ENCODE data around the gene EIF2AK2.

The EIF2AK2 gene

DNA sequence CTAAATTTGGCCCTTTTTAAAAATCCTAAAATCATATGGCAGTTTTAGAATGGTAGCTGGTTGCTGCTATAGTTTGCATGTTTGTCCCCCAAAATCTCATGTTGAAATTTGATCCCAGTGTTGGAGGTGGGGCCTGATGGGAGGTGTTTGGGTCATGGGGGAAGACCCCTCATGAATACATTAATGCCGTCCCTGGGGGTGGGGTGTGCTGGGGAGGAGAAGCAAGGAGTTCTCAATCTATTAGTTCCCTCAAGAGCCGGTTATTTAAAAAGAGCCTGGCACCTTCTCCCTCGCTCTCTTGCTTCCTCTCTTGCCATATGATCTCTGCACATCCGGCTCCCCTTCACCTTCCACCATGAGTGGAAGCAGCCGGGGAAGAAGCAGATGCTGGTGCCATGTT is 51.6 kb downstream of the EIF2AK2 start:
- H3K36me3 ChIP-seq (ENCODE audit: control insufficient read depth in 2 of 2, insufficient read depth in 2 of 2, low read length in 2 of 2), result peaks cover 50 to 53% of the 10 kb centered on the region in 2 donors
- no peaks in the 10 kb centered on the region for H3K4me1 ChIP-seq (ENCODE audit: control insufficient read depth in 2 of 2, insufficient read depth in 2 of 2, low read length in 2 of 2)
- no peak overlapping the region for H3K4me3 ChIP-seq (ENCODE audit: low read length in 2 of 2)
- no peaks in the 10 kb centered on the region for H3K9me3 ChIP-seq (ENCODE audit: control insufficient read depth in 2 of 2, low read length in 2 of 2)
- H3K27me3 ChIP-seq (ENCODE audit: control insufficient read depth in 2 of 2, insufficient read depth in 2 of 2, low read length in 2 of 2), result no peaks in the 10 kb centered on the region
- H3K9ac ChIP-seq (ENCODE audit: low read depth in 1 of 2, low read length in 2 of 2), result no peak overlapping the region
- H3K27ac ChIP-seq (ENCODE audit: low read depth in 2 of 2, low read length in 2 of 2), result no peak overlapping the region

DNA sequence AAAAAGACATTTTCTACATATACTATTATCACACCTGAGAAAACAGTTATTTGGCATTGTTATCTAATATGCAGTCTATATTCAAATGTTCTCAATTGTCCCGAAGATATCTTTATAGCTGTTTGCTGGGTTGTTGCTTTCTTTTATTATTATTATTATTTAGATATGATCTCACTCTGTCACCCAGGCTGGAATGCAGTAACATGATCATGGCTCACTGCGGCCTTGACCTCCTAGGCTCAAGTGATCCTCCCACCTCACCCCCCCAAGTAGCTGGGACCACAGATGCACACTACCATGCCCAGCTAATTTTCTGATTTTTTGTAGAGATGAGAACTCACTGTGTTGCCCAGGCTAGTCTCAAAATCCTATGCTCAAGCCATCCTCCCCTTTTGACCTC is 52.6 kb downstream of the EIF2AK2 start:
- Histone ChIP-seq H3K9me3 (ENCODE audit: control insufficient read depth in 2 of 2, low read length in 2 of 2) (no peaks in the 10 kb centered on the region), H3K4me3 (ENCODE audit: low read length in 2 of 2) (no peak overlapping the region), H3K4me1 (ENCODE audit: control insufficient read depth in 2 of 2, insufficient read depth in 2 of 2, low read length in 2 of 2) (no peaks in the 10 kb centered on the region), H3K27ac (ENCODE audit: low read depth in 2 of 2, low read length in 2 of 2) (no peak overlapping the region), H3K27me3 (ENCODE audit: control insufficient read depth in 2 of 2, insufficient read depth in 2 of 2, low read length in 2 of 2) (no peaks in the 10 kb centered on the region), H3K36me3 (ENCODE audit: control insufficient read depth in 2 of 2, insufficient read depth in 2 of 2, low read length in 2 of 2) (peaks cover 49 to 51% of the 10 kb centered on the region in 2 donors), H3K9ac (ENCODE audit: low read depth in 1 of 2, low read length in 2 of 2) (no peak overlapping the region)

DNA sequence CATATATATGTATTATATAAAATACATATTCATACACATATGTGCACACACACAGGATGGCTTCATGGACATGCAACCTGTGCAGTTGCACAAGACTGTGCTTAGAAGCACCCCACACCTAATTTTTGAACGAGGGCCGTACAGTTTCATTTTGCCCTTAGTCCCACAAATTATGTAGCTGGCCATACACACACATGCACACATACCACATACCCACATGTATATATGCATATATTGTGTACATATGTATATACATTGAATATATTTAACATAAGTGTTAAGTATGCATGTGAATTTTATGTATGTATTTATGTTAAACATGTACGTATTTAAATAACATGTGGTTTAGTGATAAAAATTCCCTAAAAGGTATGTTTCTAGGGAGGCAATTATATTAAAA is 54.2 kb downstream of the EIF2AK2 start:
- Histone ChIP-seq H3K4me1 (ENCODE audit: control insufficient read depth in 2 of 2, insufficient read depth in 2 of 2, low read length in 2 of 2) (no peaks in the 10 kb centered on the region), H3K27ac (ENCODE audit: low read depth in 2 of 2, low read length in 2 of 2) (no peak overlapping the region), H3K27me3 (ENCODE audit: control insufficient read depth in 2 of 2, insufficient read depth in 2 of 2, low read length in 2 of 2) (no peaks in the 10 kb centered on the region), H3K4me3 (ENCODE audit: low read length in 2 of 2) (no peak overlapping the region), H3K36me3 (ENCODE audit: control insufficient read depth in 2 of 2, insufficient read depth in 2 of 2, low read length in 2 of 2) (peaks cover 45 to 46% of the 10 kb centered on the region in 2 donors), H3K9ac (ENCODE audit: low read depth in 1 of 2, low read length in 2 of 2) (no peak overlapping the region), H3K9me3 (ENCODE audit: control insufficient read depth in 2 of 2, low read length in 2 of 2) (no peaks in the 10 kb centered on the region)

DNA sequence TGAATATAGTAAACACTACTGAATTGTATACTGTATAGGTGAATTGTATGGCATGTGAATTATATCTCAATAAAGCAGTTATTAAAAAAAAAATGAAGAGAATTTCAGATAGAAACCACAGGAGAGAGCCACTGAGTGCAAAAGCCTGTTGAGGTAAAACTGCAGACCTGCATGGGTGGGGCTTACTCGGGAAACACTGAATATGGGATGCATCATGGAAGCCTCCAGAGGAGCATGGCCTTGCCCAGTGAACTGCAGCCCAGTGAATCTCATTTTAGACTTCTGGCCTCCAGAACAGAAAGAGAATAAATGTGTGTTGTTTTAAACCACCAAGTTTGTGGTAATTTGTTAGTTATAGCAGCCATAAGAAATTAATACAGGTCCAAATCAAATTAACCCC is 56.7 kb downstream of the EIF2AK2 start:
- H3K9me3 ChIP-seq (ENCODE audit: control insufficient read depth in 2 of 2, low read length in 2 of 2), result no peaks in the 10 kb centered on the region
- no peak overlapping the region for H3K4me3 ChIP-seq (ENCODE audit: low read length in 2 of 2)
- no peaks in the 10 kb centered on the region for H3K4me1 ChIP-seq (ENCODE audit: control insufficient read depth in 2 of 2, insufficient read depth in 2 of 2, low read length in 2 of 2)
- peaks cover 35 to 41% of the 10 kb centered on the region in 2 donors for H3K36me3 ChIP-seq (ENCODE audit: control insufficient read depth in 2 of 2, insufficient read depth in 2 of 2, low read length in 2 of 2)
- H3K27ac ChIP-seq (ENCODE audit: low read depth in 2 of 2, low read length in 2 of 2), result no peak overlapping the region
- no peak overlapping the region for H3K9ac ChIP-seq (ENCODE audit: low read depth in 1 of 2, low read length in 2 of 2)
- H3K27me3 ChIP-seq (ENCODE audit: control insufficient read depth in 2 of 2, insufficient read depth in 2 of 2, low read length in 2 of 2), result no peaks in the 10 kb centered on the region

DNA sequence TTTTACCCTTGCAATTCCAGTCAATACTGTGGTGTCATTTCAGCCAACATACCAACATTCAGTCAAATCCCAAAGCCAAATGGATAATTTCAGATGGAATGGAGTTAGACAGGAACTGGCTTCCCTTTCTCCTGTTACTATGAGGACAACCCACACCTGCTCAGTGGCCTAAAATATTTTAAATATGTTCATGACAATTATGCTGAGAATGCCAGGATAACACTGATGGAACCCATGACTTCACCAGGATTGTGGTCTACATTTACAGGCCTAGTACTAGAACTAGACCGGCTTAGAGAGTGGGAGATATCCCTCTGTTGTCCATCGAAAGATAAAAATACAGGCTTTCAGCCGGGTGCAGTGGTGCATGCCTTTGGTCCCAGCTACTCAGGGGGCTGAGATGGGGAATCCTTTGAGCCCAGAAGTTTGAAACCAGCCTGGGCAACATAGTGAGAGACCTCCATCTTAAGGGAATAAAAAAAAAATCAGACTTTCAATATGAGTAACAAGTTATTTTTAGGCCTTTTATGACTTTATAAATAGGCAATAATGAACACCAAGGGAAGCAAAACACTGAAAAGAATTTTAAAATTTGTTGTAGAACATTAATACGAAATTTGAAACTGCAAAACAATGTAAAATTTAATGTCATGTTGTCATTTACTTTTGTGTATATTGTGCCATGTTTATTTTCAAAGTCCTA is 58.2 kb downstream of the EIF2AK2 start:
- H3K36me3 ChIP-seq (ENCODE audit: control insufficient read depth in 2 of 2, insufficient read depth in 2 of 2, low read length in 2 of 2), result peaks cover 41 to 52% of the 10 kb centered on the region in 2 donors
- H3K27me3 ChIP-seq (ENCODE audit: control insufficient read depth in 2 of 2, insufficient read depth in 2 of 2, low read length in 2 of 2), result no peaks in the 10 kb centered on the region
- no peak overlapping the region for H3K4me3 ChIP-seq (ENCODE audit: low read length in 2 of 2)
- no peak overlapping the region for H3K9ac ChIP-seq (ENCODE audit: low read depth in 1 of 2, low read length in 2 of 2)
- H3K27ac ChIP-seq (ENCODE audit: low read depth in 2 of 2, low read length in 2 of 2), result no peak overlapping the region
- no peaks in the 10 kb centered on the region for H3K9me3 ChIP-seq (ENCODE audit: control insufficient read depth in 2 of 2, low read length in 2 of 2)
- no peaks in the 10 kb centered on the region for H3K4me1 ChIP-seq (ENCODE audit: control insufficient read depth in 2 of 2, insufficient read depth in 2 of 2, low read length in 2 of 2)

DNA sequence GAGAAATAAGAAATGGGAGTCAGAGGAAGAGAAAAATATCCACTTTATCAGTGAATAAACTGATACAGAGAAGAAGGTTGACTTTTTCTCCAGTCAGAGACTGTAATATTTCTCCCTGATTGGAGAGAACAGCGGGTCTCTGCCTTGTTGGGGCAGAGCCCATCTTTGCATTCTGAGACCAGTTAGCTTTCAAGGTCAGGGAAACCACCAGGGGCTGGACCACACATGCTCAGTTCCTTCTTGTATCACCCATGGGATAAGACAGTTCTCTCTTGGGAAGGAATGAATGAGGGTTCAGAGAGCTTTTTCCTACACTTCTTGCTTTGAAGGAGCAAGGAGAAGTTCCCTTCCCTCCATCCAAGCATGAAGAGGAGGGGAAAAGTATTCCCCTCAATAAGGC is 60.2 kb downstream of the EIF2AK2 start:
- H3K4me1 ChIP-seq (ENCODE audit: control insufficient read depth in 2 of 2, insufficient read depth in 2 of 2, low read length in 2 of 2), result no peaks in the 10 kb centered on the region
- H3K27me3 ChIP-seq (ENCODE audit: control insufficient read depth in 2 of 2, insufficient read depth in 2 of 2, low read length in 2 of 2), result no peaks in the 10 kb centered on the region
- H3K36me3 ChIP-seq (ENCODE audit: control insufficient read depth in 2 of 2, insufficient read depth in 2 of 2, low read length in 2 of 2), result peaks cover 40 to 41% of the 10 kb centered on the region in 2 donors
- H3K9ac ChIP-seq (ENCODE audit: low read depth in 1 of 2, low read length in 2 of 2), result no peak overlapping the region
- no peaks in the 10 kb centered on the region for H3K9me3 ChIP-seq (ENCODE audit: control insufficient read depth in 2 of 2, low read length in 2 of 2)
- no peak overlapping the region for H3K27ac ChIP-seq (ENCODE audit: low read depth in 2 of 2, low read length in 2 of 2)
- H3K4me3 ChIP-seq (ENCODE audit: low read length in 2 of 2), result no peak overlapping the region

DNA sequence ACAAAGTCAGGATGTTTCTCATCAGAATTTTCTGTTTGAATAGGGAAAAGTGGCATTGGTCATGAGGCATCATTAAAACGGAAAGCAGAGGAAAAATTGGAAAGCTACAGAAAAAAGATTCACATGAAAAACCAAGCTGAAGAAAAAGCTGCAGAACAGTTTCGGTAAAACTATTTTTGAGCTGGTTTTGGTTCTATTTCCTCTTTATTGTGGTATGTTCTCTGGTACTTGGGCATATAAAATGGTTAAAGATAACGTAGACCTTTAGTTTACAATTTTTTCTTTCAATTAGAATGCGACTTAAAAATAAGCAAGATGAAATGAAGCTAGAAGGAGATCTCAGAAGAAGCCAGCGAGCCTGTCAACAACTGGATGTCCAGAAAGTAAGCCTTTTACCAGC is 64.9 kb downstream of the EIF2AK2 start:
- H3K9me3 ChIP-seq (ENCODE audit: control insufficient read depth in 2 of 2, low read length in 2 of 2), result no peaks in the 10 kb centered on the region
- H3K36me3 ChIP-seq (ENCODE audit: control insufficient read depth in 2 of 2, insufficient read depth in 2 of 2, low read length in 2 of 2), result peaks cover 27 to 40% of the 10 kb centered on the region in 2 donors
- no peak overlapping the region for H3K27ac ChIP-seq (ENCODE audit: low read depth in 2 of 2, low read length in 2 of 2)
- no peak overlapping the region for H3K9ac ChIP-seq (ENCODE audit: low read depth in 1 of 2, low read length in 2 of 2)
- peak overlapping the region in 1 of 2 donors; percentile 15 for H3K4me3 ChIP-seq (ENCODE audit: low read length in 2 of 2)
- H3K27me3 ChIP-seq (ENCODE audit: control insufficient read depth in 2 of 2, insufficient read depth in 2 of 2, low read length in 2 of 2), result no peaks in the 10 kb centered on the region
- no peaks in the 10 kb centered on the region for H3K4me1 ChIP-seq (ENCODE audit: control insufficient read depth in 2 of 2, insufficient read depth in 2 of 2, low read length in 2 of 2)

DNA sequence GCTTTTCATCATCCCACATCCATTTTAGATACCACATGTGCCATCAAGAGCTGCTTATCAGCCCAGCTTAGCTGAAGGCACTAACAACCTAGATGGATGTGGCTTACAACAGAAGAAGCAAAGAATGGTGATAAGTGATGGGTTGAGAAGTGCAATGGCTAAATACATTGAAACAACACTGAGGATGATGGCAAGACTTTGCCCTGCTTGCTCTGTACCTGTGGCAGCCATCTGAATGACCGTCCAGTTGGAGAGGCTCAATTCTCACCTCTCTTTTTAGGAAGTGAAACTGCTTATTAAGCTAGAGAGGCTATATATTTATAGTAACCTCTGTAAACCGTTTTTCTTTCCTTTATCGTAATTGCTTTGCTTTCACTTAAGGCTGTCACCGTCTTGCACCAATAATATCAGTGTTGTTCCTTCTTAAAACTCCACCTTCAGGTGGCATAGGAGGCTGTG is 66.7 kb downstream of the EIF2AK2 start:
- Histone ChIP-seq H3K9ac (ENCODE audit: low read depth in 1 of 2, low read length in 2 of 2) (no peak overlapping the region), H3K36me3 (ENCODE audit: control insufficient read depth in 2 of 2, insufficient read depth in 2 of 2, low read length in 2 of 2) (peaks cover 25 to 29% of the 10 kb centered on the region in 2 donors), H3K27me3 (ENCODE audit: control insufficient read depth in 2 of 2, insufficient read depth in 2 of 2, low read length in 2 of 2) (no peaks in the 10 kb centered on the region), H3K27ac (ENCODE audit: low read depth in 2 of 2, low read length in 2 of 2) (no peak overlapping the region), H3K9me3 (ENCODE audit: control insufficient read depth in 2 of 2, low read length in 2 of 2) (no peaks in the 10 kb centered on the region), H3K4me3 (ENCODE audit: low read length in 2 of 2) (no peak overlapping the region), H3K4me1 (ENCODE audit: control insufficient read depth in 2 of 2, insufficient read depth in 2 of 2, low read length in 2 of 2) (peaks cover 2% of the 10 kb centered on the region in 2 donors)

DNA sequence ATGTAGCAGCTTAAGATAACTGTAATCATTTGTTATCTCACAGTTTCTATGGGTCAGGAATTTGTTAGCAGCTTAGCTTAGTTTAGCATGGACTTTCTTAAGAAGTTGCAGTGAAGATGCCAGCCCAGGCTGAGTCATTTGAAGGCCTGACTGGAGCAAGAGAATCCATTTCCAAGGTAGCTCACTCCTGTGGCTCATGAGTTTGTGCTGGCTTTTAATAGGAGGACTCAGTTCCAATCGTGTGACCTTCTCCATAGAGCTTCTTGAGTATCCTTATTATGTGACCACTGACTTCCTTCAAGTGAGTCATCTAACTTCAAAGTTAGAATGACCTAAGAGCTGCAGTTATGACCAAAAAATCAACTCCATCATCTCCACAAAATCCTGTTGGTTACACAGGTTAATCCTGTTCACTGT is 71.0 kb downstream of the EIF2AK2 start:
- Histone ChIP-seq H3K9ac (ENCODE audit: low read depth in 1 of 2, low read length in 2 of 2) (no peak overlapping the region), H3K4me1 (ENCODE audit: control insufficient read depth in 2 of 2, insufficient read depth in 2 of 2, low read length in 2 of 2) (peaks cover 9 to 15% of the 10 kb centered on the region in 2 donors), H3K4me3 (ENCODE audit: low read length in 2 of 2) (no peak overlapping the region), H3K9me3 (ENCODE audit: control insufficient read depth in 2 of 2, low read length in 2 of 2) (no peaks in the 10 kb centered on the region), H3K27me3 (ENCODE audit: control insufficient read depth in 2 of 2, insufficient read depth in 2 of 2, low read length in 2 of 2) (no peaks in the 10 kb centered on the region), H3K36me3 (ENCODE audit: control insufficient read depth in 2 of 2, insufficient read depth in 2 of 2, low read length in 2 of 2) (peaks cover 10 to 13% of the 10 kb centered on the region in 2 donors), H3K27ac (ENCODE audit: low read depth in 2 of 2, low read length in 2 of 2) (no peak overlapping the region)

DNA sequence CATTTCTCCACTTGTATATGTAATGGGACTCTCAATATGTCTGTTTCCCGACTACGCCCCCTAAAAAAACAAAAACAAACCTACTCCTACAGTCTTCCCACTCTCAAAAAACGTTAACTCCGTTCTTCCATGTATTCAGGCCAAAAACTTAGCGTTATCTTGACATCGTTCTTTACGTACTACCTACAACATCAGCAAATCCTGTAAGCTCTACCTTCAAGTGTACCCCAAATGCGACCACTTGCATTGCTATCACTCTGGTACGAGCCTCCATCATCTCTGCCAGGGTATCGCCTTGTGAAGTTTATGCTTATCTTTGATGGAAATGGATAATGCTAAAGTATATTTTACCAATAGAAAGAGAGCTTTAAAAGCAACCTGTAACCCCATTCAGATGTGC is 72.0 kb downstream of the EIF2AK2 start:
- Histone ChIP-seq H3K36me3 (ENCODE audit: control insufficient read depth in 2 of 2, insufficient read depth in 2 of 2, low read length in 2 of 2) (peaks cover 6 to 9% of the 10 kb centered on the region in 2 donors), H3K27ac (ENCODE audit: low read depth in 2 of 2, low read length in 2 of 2) (peak overlapping the region; percentile 83 to 86), H3K9ac (ENCODE audit: low read depth in 1 of 2, low read length in 2 of 2) (peak overlapping the region; percentile 78 to 93), H3K4me1 (ENCODE audit: control insufficient read depth in 2 of 2, insufficient read depth in 2 of 2, low read length in 2 of 2) (peaks cover 9 to 15% of the 10 kb centered on the region in 2 donors), H3K4me3 (ENCODE audit: low read length in 2 of 2) (peak overlapping the region; percentile 98 to 100), H3K27me3 (ENCODE audit: control insufficient read depth in 2 of 2, insufficient read depth in 2 of 2, low read length in 2 of 2) (no peaks in the 10 kb centered on the region), H3K9me3 (ENCODE audit: control insufficient read depth in 2 of 2, low read length in 2 of 2) (no peaks in the 10 kb centered on the region)
